PC-3 (cell line): ENCODE results near the gene AIM2. TPM values are rescaled to one million over a fixed set of nuclear protein-coding genes. Genes with fewer than 3 reads are reported as not detected.
"Not testable (repeated sequence)": the region's sequence is repeated elsewhere in the genome, so short reads cannot be mapped to it uniquely, and the experiment has no call there.

ENCODE experiments used
- ATAC-seq: fragments of 200-7000 bp; cut with Tn5 transposase; 2 replicates; pipeline ENCODE4 v1.9.1; 2020; ENCODE audit warnings: mild to moderate bottlenecking, moderate library complexity
- BruUV-seq: library from RNA; stranded (reverse); fragments of 400-500 nt; replicated peaks from 2 replicates; lab custom pipeline; 2021; lab: Mats Ljungman, UMichigan
- CTCF ChIA-PET: fragments of 300-600 bp; sonication (Branson Sonifier 250); formaldehyde crosslinking; loops from one replicate; lab custom pipeline; 2022; ENCODE audit warnings: antibody characterized with exemption; lab: Charles Lee
- POLR2A ChIA-PET: fragments of 300-600 bp; sonication (Branson Sonifier 250); formaldehyde crosslinking; loops from one replicate; lab custom pipeline; 2022; ENCODE audit warnings: antibody characterized with exemption; ENCODE audit not compliant: unreplicated experiment; lab: Charles Lee
- DNase-seq: peaks from one replicate; pipeline ENCODE4 v3.0.0-alpha.2; 2015
- H2AFZ ChIP-seq: fragments of 300-600 bp; sonication (generic); 2 replicates; pipeline ENCODE4 v1.6.0; 2016; ENCODE audit warnings: antibody characterized with exemption, low read length
- H3F3A ChIP-seq: fragments of 300-600 bp; sonication (generic); one replicate; pipeline ENCODE4 v1.6.0; 2017; ENCODE audit warnings: antibody characterized with exemption, low read length, control low read depth, mild to moderate bottlenecking; ENCODE audit not compliant: unreplicated experiment
- H3K27ac ChIP-seq: fragments of 300-600 bp; sonication (generic); 2 replicates; pipeline ENCODE4 v1.5.1; 2016; ENCODE audit warnings: mild to moderate bottlenecking, low read length
- H3K27me3 ChIP-seq: fragments of 300-600 bp; sonication (generic); 2 replicates; pipeline ENCODE4 v1.6.1; 2016; ENCODE audit warnings: low read length, mixed read lengths
- H3K36me3 ChIP-seq: fragments of 300-600 bp; sonication (generic); 2 replicates; pipeline ENCODE4 v1.6.1; 2016; ENCODE audit warnings: low read depth, mixed run types, low read length, mixed read lengths
- H3K4me1 ChIP-seq: fragments of 300-600 bp; sonication (generic); 2 replicates; pipeline ENCODE4 v1.5.1; 2016; ENCODE audit warnings: low read length; ENCODE audit not compliant: insufficient read depth
- H3K4me2 ChIP-seq: fragments of 300-600 bp; sonication (generic); 2 replicates; pipeline ENCODE4 v1.6.0; 2016; ENCODE audit warnings: low read length
- H3K4me3 ChIP-seq: fragments of 300-600 bp; sonication (generic); 2 replicates; pipeline ENCODE4 v1.5.1; 2016; ENCODE audit warnings: mild to moderate bottlenecking, low read length, mixed read lengths
- H3K79me2 ChIP-seq: fragments of 300-600 bp; sonication (generic); 2 replicates; pipeline ENCODE4 v1.6.1; 2017; ENCODE audit warnings: low read length, mixed read lengths
- H3K9ac ChIP-seq: fragments of 300-600 bp; sonication (generic); 2 replicates; pipeline ENCODE4 v1.6.0; 2016; ENCODE audit warnings: mild to moderate bottlenecking, low read length
- H3K9me2 ChIP-seq: fragments of 300-600 bp; sonication (generic); replicated peaks from 2 replicates; pipeline ENCODE4 v1.6.1; 2016; ENCODE audit warnings: mixed run types, low read length, mixed read lengths
- H3K9me3 ChIP-seq: fragments of 300-600 bp; sonication (generic); 2 replicates; pipeline ENCODE4 v1.6.1; 2016; ENCODE audit warnings: low read length, mixed read lengths
- H4K20me1 ChIP-seq: fragments of 300-600 bp; sonication (generic); 2 replicates; pipeline ENCODE4 v1.6.1; 2016; ENCODE audit warnings: low read length, mixed read lengths
- CTCF ChIP-seq: fragments of 300-600 bp; sonication (generic); conservative IDR thresholded peaks from 2 replicates; pipeline ENCODE4 v1.5.1; 2017; ENCODE audit warnings: antibody characterized with exemption, low read depth, mild to moderate bottlenecking, low read length
- EZH2 ChIP-seq: fragments of 300-600 bp; sonication (generic); IDR thresholded peaks from one replicate; pipeline ENCODE4 v1.6.1; 2017; ENCODE audit warnings: antibody characterized with exemption, mild to moderate bottlenecking, low read length; ENCODE audit not compliant: unreplicated experiment
- EZH2phosphoT487 ChIP-seq: fragments of 300-600 bp; sonication (generic); IDR thresholded peaks from 2 replicates; pipeline ENCODE4 v1.6.1; 2018; ENCODE audit warnings: mild to moderate bottlenecking, antibody characterized with exemption, low read length, borderline replicate concordance
- intact Hi-C: fragments of 100-400 bp; cut with micrococcal nuclease; formaldehyde crosslinking; loops from 2 replicates; pipeline ENCODE4 v1.9.0; 2023
- total RNA-seq: library from RNA; depleted of rRNA; stranded (reverse); fragments of >200 nt; gene quantifications from 2 replicates; pipeline ENCODE4 v1.2.3, GENCODE V29; 2014

AIM2 gene
- total RNA-seq, 1 experiment from 2014 or later: not detected

GRCh38 chr1:159030877-159031447 is 45.6 kb downstream of the AIM2 start:
- no peaks in the 10 kb centered on the region for H3K79me2 ChIP-seq
- H3K9ac ChIP-seq: no peak overlapping the region
- no peaks in the 10 kb centered on the region for H3K4me1 ChIP-seq
- H3K27me3 ChIP-seq: no peaks in the 10 kb centered on the region
- ChIA-PET CTCF (no interaction called here), POLR2A (no interaction called here)
- no TSS peak for BruUV-seq
- no peaks in the 10 kb centered on the region for H3F3A ChIP-seq
- ATAC-seq (no peak), DNase-seq (no peak)
- intact Hi-C loops: no loop called here
- no peak overlapping the region for H2AFZ ChIP-seq
- no peak overlapping the region for H3K27ac ChIP-seq
- no peak overlapping the region for H3K4me2 ChIP-seq
- no peaks in the 10 kb centered on the region for H3K36me3 ChIP-seq
- H4K20me1 ChIP-seq: no peaks in the 10 kb centered on the region
- H3K4me3 ChIP-seq: no peak overlapping the region
- H3K9me3 ChIP-seq: no peaks in the 10 kb centered on the region
- TF ChIP-seq EZH2phosphoT487: no peak
- TF ChIP-seq EZH2: no peak
- no peak for TF ChIP-seq CTCF
- H3K9me2 ChIP-seq: no peaks in the 10 kb centered on the region

GRCh38 chr1:159030311-159030710 is 46.3 kb downstream of the AIM2 start:
- no peaks in the 10 kb centered on the region for H3K9me2 ChIP-seq
- no peak overlapping the region for H2AFZ ChIP-seq
- TF ChIP-seq CTCF (no peak), EZH2phosphoT487 (no peak), EZH2 (no peak)
- no peak for ATAC-seq
- H3K4me3 ChIP-seq: no peak overlapping the region
- intact Hi-C loops: no loop called here
- no peak for DNase-seq
- H4K20me1 ChIP-seq: no peaks in the 10 kb centered on the region
- H3K79me2 ChIP-seq: no peaks in the 10 kb centered on the region
- no peak overlapping the region for H3K4me2 ChIP-seq
- POLR2A ChIA-PET: no interaction called here
- CTCF ChIA-PET: no interaction called here
- H3K9me3 ChIP-seq: no peaks in the 10 kb centered on the region
- H3K27ac ChIP-seq: no peak overlapping the region
- BruUV-seq: no TSS peak
- no peaks in the 10 kb centered on the region for H3K4me1 ChIP-seq
- H3K36me3 ChIP-seq: no peaks in the 10 kb centered on the region
- no peak overlapping the region for H3K9ac ChIP-seq
- H3F3A ChIP-seq: no peaks in the 10 kb centered on the region
- H3K27me3 ChIP-seq: no peaks in the 10 kb centered on the region

GRCh38 chr1:159026841-159027240 is 49.7 kb downstream of the AIM2 start:
- not testable (repeated sequence) for BruUV-seq
- CTCF ChIA-PET: interaction anchor here (0.5 kb wide), 1 partner anchor 1422 kb away, joined by 10 read pairs; no protein-coding TSS in a partner anchor

More at GRCh38 chr1:159026841-159027240, 49.7 kb downstream of the AIM2 start:
- H3K36me3 ChIP-seq, H3K4me3 ChIP-seq, H3K4me1 ChIP-seq, H3K9me2 ChIP-seq, H3K79me2 ChIP-seq, H3K27me3 ChIP-seq, H3K27ac ChIP-seq, H3K9me3 ChIP-seq, DNase-seq, H3K9ac ChIP-seq, H4K20me1 ChIP-seq, POLR2A ChIA-PET, H2AFZ ChIP-seq, H3K4me2 ChIP-seq, ATAC-seq, intact Hi-C loops, H3F3A ChIP-seq: not testable (repeated sequence)
